ENCODE results near the gene PPM1E. TPM values are rescaled to one million over a fixed set of nuclear protein-coding genes. Genes with fewer than 3 reads are reported as not detected.
A peak's percentile ranks its signal among the peaks of the same experiment; 100 is the strongest.

Gene PPM1E
- total and polyA plus RNA-seq, 2 experiments from 2014 or later: not detected

- no peak for DNase-seq
These were observed 157.9 kb downstream of the PPM1E start for GRCh38 chr17:58913552-58913951.

GRCh38 chr17:58913971-58914769, 158.5 kb downstream of the PPM1E start:
- H3K27ac ChIP-seq: no peak overlapping the region
- DNase-seq: peak; percentile 44
- no peaks in the 10 kb centered on the region for H3K9me3 ChIP-seq (ENCODE audit: low read depth)
- in situ Hi-C loops (cut with MboI): no loop called here
- H3K4me2 ChIP-seq (ENCODE audit: unreplicated experiment): no peak overlapping the region
- no peak overlapping the region for H3K9ac ChIP-seq
- WGBS, 2 experiments (ENCODE audit: low coverage in 1 of 2, low lambda C conversion rate in 2 of 2, missing lambda C conversion rate in 2 of 2): 7 to 12% methylated on average over 2 of the region's 2 CpGs
- no peaks in the 10 kb centered on the region for H3K79me2 ChIP-seq (ENCODE audit: insufficient read depth)
- H3K27me3 ChIP-seq (replicated peaks; ENCODE audit: insufficient read depth): no peaks in the 10 kb centered on the region
- no peaks in the 10 kb centered on the region for H3K4me1 ChIP-seq (ENCODE audit: insufficient read depth)
- no peaks in the 10 kb centered on the region for H3K9me2 ChIP-seq (ENCODE audit: insufficient read depth)
- TF ChIP-seq EZH2phosphoT487 (IDR thresholded peaks at IDR 0.05; ENCODE audit: insufficient read depth, low read depth) (no peak), EZH2 (IDR thresholded peaks at IDR 0.05; ENCODE audit: insufficient read depth, poor library complexity, severe bottlenecking) (no peak)
- no peak overlapping the region for H3K4me3 ChIP-seq
- no peaks in the 10 kb centered on the region for H3F3A ChIP-seq (ENCODE audit: insufficient read depth)
- H4K20me1 ChIP-seq (ENCODE audit: insufficient read depth): no peaks in the 10 kb centered on the region
- H2AFZ ChIP-seq: no peak overlapping the region; the same call in 1 of the 2 replicates
- no peaks in the 10 kb centered on the region for H3K36me3 ChIP-seq (ENCODE audit: low read depth)

More at GRCh38 chr17:58913552-58913951, 157.9 kb downstream of the PPM1E start:
- Histone ChIP-seq H3K9me2 (ENCODE audit: insufficient read depth) (no peaks in the 10 kb centered on the region), H3F3A (ENCODE audit: insufficient read depth) (no peaks in the 10 kb centered on the region), H3K4me2 (ENCODE audit: unreplicated experiment) (no peak overlapping the region), H2AFZ (no peak overlapping the region; the same call in 1 of the 2 replicates), H3K4me1 (ENCODE audit: insufficient read depth) (no peaks in the 10 kb centered on the region), H3K9me3 (ENCODE audit: low read depth) (no peaks in the 10 kb centered on the region), H3K4me3 (no peak overlapping the region), H3K36me3 (ENCODE audit: low read depth) (no peaks in the 10 kb centered on the region), H3K9ac (no peak overlapping the region), H3K27ac (no peak overlapping the region), H4K20me1 (ENCODE audit: insufficient read depth) (no peaks in the 10 kb centered on the region), H3K27me3 (replicated peaks; ENCODE audit: insufficient read depth) (no peaks in the 10 kb centered on the region), H3K79me2 (ENCODE audit: insufficient read depth) (no peaks in the 10 kb centered on the region)
- TF ChIP-seq EZH2 (IDR thresholded peaks at IDR 0.05; ENCODE audit: insufficient read depth, poor library complexity, severe bottlenecking) (no peak), EZH2phosphoT487 (IDR thresholded peaks at IDR 0.05; ENCODE audit: insufficient read depth, low read depth) (no peak)
- in situ Hi-C loops (cut with MboI): no loop called here

GRCh38 chr17:58917228-58917627, 161.6 kb downstream of the PPM1E start:
- no peaks in the 10 kb centered on the region for H4K20me1 ChIP-seq (ENCODE audit: insufficient read depth)

GRCh38 chr17:58918072-58918471, 162.4 kb downstream of the PPM1E start:
- no peak for TF ChIP-seq EZH2 (IDR thresholded peaks at IDR 0.05; ENCODE audit: insufficient read depth, poor library complexity, severe bottlenecking)
- no peak for TF ChIP-seq EZH2phosphoT487 (IDR thresholded peaks at IDR 0.05; ENCODE audit: insufficient read depth, low read depth)
- Histone ChIP-seq H3K79me2 (ENCODE audit: insufficient read depth) (no peaks in the 10 kb centered on the region), H3K27ac (no peak overlapping the region), H4K20me1 (ENCODE audit: insufficient read depth) (no peaks in the 10 kb centered on the region), H3K4me2 (ENCODE audit: unreplicated experiment) (no peak overlapping the region), H3K27me3 (replicated peaks; ENCODE audit: insufficient read depth) (no peaks in the 10 kb centered on the region; the same call in 1 of the 2 replicates), H3F3A (ENCODE audit: insufficient read depth) (no peaks in the 10 kb centered on the region), H3K4me1 (ENCODE audit: insufficient read depth) (no peaks in the 10 kb centered on the region), H3K9ac (no peak overlapping the region), H3K36me3 (ENCODE audit: low read depth) (no peaks in the 10 kb centered on the region), H3K9me2 (ENCODE audit: insufficient read depth) (no peaks in the 10 kb centered on the region), H3K4me3 (no peak overlapping the region), H3K9me3 (ENCODE audit: low read depth) (no peaks in the 10 kb centered on the region), H2AFZ (no peak overlapping the region)
- 38 to 43% methylated on average over 2 of the region's 2 CpGs for WGBS, 2 experiments (ENCODE audit: low coverage in 1 of 2, low lambda C conversion rate in 2 of 2, missing lambda C conversion rate in 2 of 2)
- no peak for DNase-seq
- in situ Hi-C loops (cut with MboI): no loop called here

More at GRCh38 chr17:58917228-58917627, 161.6 kb downstream of the PPM1E start:
- Histone ChIP-seq H3K9ac (no peak overlapping the region), H3K79me2 (ENCODE audit: insufficient read depth) (no peaks in the 10 kb centered on the region), H3K27ac (no peak overlapping the region), H3K4me1 (ENCODE audit: insufficient read depth) (no peaks in the 10 kb centered on the region), H3K27me3 (replicated peaks; ENCODE audit: insufficient read depth) (no peaks in the 10 kb centered on the region; the same call in 1 of the 2 replicates), H3K9me2 (ENCODE audit: insufficient read depth) (no peaks in the 10 kb centered on the region), H3K4me3 (no peak overlapping the region), H2AFZ (no peak overlapping the region), H3K4me2 (ENCODE audit: unreplicated experiment) (no peak overlapping the region), H3F3A (ENCODE audit: insufficient read depth) (no peaks in the 10 kb centered on the region), H3K9me3 (ENCODE audit: low read depth) (no peaks in the 10 kb centered on the region), H3K36me3 (ENCODE audit: low read depth) (no peaks in the 10 kb centered on the region)
- in situ Hi-C loops (cut with MboI): no loop called here
- DNase-seq: no peak
- TF ChIP-seq EZH2 (IDR thresholded peaks at IDR 0.05; ENCODE audit: insufficient read depth, poor library complexity, severe bottlenecking): no peak
- TF ChIP-seq EZH2phosphoT487 (IDR thresholded peaks at IDR 0.05; ENCODE audit: insufficient read depth, low read depth): no peak
- WGBS, 2 experiments (ENCODE audit: low coverage in 1 of 2, low lambda C conversion rate in 2 of 2, missing lambda C conversion rate in 2 of 2): 54 to 68% methylated on average over 1 of the region's 1 CpG
